ENCODE measurements around the gene SOX11. TPM values are rescaled to one million over a fixed set of nuclear protein-coding genes. Genes with fewer than 3 reads are reported as not detected.

The SOX11 gene
- total RNA-seq, 8 experiments from 2014 or later = 0.10 to 221 (median 81.3) TPM

DNA sequence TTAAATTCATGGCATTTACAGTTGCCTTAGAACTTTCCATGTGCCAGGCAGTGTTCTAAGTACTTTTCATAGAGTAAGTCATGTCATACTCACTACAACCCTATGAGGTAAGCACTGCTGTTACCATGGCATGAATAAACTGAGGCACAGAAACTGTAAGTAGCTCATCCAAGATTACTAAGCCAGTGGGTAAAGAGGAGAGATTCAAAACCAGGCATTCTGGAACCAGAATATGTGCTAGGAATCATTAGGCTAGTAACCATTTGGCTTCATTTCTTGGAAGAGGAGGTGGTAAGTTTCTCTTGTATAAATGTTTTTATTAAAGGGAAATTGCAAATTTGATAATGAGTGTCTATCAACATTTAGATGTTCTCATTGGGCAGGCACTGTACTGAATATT is 35.1 kb downstream of the SOX11 start:
- Histone ChIP-seq H3K4me3 (no peak overlapping the region), H3K4me1 (replicated peaks in 1 of 2) (peaks cover 8 to 44% of the 10 kb centered on the region in 2 donors), H3K27ac (no peak overlapping the region)
- ATAC-seq (replicated peaks in 6 of 8) = no peak
- in situ Hi-C loops (cut with MboI; ENCODE audit: low pct_unique_long_range_greater_than_20kb in 2 of 9, low sequenced_read_pairs in 9 of 9, unreplicated experiment in 9 of 9) = no loop called here

DNA sequence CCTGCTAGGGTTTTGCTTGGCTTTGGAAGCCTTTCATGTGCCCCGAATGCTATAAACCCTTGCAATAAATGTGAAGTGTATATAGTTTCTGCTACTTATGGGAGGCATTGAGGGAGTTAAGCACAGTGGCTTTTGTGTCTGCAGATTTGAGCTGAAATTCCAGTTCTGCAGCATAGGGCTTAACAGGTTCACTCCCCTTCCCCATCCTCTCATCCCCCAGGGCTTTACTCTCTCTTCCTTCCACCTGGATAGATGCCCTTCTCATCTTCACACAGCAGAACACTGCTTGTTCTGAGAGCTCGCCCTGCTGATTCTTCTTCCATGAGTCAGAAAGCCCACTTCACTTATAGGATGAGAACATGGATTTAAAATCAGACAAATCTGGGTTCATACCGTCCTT is 37.2 kb downstream of the SOX11 start:
- in situ Hi-C loops (cut with MboI; ENCODE audit: low pct_unique_long_range_greater_than_20kb in 2 of 9, low sequenced_read_pairs in 9 of 9, unreplicated experiment in 9 of 9) = no loop called here
- peaks cover 8 to 38% of the 10 kb centered on the region in 2 donors for H3K4me1 ChIP-seq (replicated peaks in 1 of 2)

DNA sequence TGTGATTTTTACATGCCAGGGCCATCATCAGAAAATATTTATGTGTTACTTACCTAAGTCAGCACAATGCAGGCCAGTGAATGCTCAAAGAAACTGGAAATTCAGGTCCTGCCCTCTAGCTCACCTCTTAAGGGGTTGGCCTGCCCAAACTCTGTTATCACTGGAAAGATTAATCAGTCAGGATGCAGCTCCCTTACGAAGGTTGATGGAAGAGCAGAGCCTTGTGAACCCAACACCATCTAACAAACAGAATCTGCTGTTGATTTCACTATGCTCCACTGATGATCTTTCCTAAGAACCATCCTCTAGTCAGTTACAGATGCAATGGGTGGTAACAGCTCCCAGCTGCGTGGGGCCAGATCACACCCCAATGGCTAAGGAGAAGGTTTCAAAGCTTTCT is 38.2 kb downstream of the SOX11 start:
- H3K4me1 ChIP-seq (replicated peaks in 1 of 2) = peaks cover 8 to 38% of the 10 kb centered on the region in 2 donors
- in situ Hi-C loops (cut with MboI; ENCODE audit: low pct_unique_long_range_greater_than_20kb in 2 of 9, low sequenced_read_pairs in 9 of 9, unreplicated experiment in 9 of 9) = no loop called here
- 0 to 95% (median 75%) methylated on average over 1 to 2 of the region's 2 CpGs; no CpG with 5 or more reads in 3 of the 10 experiments for WGBS, 10 experiments
- no peak for ATAC-seq (replicated peaks in 6 of 8)
- H3K4me3 ChIP-seq = no peak overlapping the region
- H3K27ac ChIP-seq = no peak overlapping the region

More for the DNA sequence above, 37.2 kb downstream of the SOX11 start:
- WGBS, 10 experiments = 10 to 100% (median 76%) methylated on average over 1 to 3 of the region's 3 CpGs; no CpG with 5 or more reads in 4 of the 10 experiments
- Histone ChIP-seq H3K4me3 (no peak overlapping the region), H3K27ac (no peak overlapping the region)
- no peak for ATAC-seq (replicated peaks in 6 of 8)

DNA sequence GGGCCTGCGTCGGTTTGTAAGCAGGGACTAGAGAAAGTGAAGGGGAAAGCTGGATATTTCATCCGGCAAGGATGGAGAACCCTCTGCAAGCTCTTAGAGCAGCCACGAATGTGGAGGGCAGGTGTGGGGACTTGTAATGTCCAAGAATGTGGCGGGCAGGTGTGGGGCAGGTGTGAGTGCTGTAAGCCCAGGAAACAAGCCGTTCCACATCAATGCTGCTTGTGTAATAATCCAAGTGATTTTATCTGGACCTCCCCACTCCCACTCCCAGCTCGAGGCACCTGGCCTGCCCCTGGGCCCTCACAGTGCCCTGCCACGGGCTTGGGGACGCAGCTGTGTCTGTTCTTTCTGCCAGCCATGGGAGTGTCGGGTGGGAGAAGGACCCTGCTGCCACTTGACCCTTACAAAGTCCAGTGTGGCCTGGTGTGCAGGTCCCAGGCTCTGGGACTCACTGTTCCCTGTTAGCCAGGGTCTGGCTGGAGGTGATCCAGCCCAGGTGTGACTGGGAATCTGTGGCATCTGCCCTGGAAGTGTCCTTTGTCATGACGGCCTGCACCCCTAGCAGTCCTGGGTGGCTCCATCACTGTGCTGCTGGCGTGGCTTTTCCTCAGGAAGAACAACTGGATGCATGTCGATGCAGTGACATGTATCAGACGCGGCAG is 42.8 kb downstream of the SOX11 start:
- H3K4me1 ChIP-seq (replicated peaks in 1 of 2) = peaks cover 11 to 18% of the 10 kb centered on the region in 2 donors
- in situ Hi-C loops (cut with MboI; ENCODE audit: low pct_unique_long_range_greater_than_20kb in 2 of 9, low sequenced_read_pairs in 9 of 9, unreplicated experiment in 9 of 9) = no loop called here
- 20 to 95% (median 64%) methylated on average over 1 to 7 of the region's 15 CpGs; no CpG with 5 or more reads in 2 of the 10 experiments for WGBS, 10 experiments
- H3K4me3 ChIP-seq = no peak overlapping the region
- ATAC-seq (replicated peaks in 6 of 8) = no peak
- H3K27ac ChIP-seq = no peak overlapping the region

DNA sequence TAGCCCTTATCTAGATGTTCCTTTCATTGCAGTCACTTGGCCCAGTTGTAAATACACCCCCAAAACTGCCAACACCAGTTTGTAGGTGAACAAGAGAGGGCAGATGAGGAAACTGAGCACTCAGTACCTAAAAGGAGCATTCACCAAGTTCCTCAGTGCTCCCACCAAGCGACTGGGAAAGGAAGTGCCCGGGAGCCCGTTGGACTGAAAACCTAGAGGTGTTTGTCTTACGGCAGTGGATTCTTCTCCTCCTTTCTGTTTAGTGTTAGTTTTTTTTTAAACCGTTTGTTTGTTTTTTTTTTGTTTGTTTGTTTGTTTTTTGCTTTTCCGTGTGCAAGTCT is 43.3 kb downstream of the SOX11 start:
- Histone ChIP-seq H3K27ac (no peak overlapping the region), H3K4me1 (replicated peaks in 1 of 2) (peaks cover 11 to 15% of the 10 kb centered on the region in 2 donors), H3K4me3 (no peak overlapping the region)
- no peak for ATAC-seq (replicated peaks in 6 of 8)
- in situ Hi-C loops (cut with MboI; ENCODE audit: low pct_unique_long_range_greater_than_20kb in 2 of 9, low sequenced_read_pairs in 9 of 9, unreplicated experiment in 9 of 9) = no loop called here
- WGBS, 10 experiments = 21 to 100% (median 80%) methylated on average over 1 to 6 of the region's 6 CpGs

DNA sequence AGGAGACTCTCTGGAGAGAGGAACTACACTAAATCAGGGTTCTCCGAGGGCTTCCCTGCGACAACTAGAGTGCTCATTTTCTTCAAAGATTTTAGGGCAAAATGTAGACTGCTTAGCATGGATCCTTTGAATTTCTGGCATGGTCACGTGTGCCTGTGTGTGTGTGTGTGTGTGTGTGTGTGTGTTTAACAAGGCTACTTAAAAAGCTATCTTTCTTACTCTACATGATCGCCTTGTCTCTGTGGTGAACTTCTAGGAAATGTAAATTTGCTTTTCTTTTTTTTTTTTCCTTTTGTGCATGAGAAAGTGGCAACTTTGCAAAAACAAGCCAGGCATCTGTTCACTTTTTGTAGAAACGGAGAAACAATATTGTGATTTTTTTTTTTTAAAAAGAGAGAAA is 43.9 kb downstream of the SOX11 start:
- ATAC-seq (replicated peaks in 6 of 8) = peak in 5 of 8 experiments; percentile 63 to 87 (median 80)
- WGBS, 10 experiments = 0 to 50% (median 39%) methylated on average over 1 to 4 of the region's 5 CpGs; no CpG with 5 or more reads in 4 of the 10 experiments
- Histone ChIP-seq H3K27ac (no peak overlapping the region), H3K4me3 (no peak overlapping the region), H3K4me1 (replicated peaks in 1 of 2) (peaks cover 11 to 12% of the 10 kb centered on the region in 2 donors)
- in situ Hi-C loops (cut with MboI; ENCODE audit: low pct_unique_long_range_greater_than_20kb in 2 of 9, low sequenced_read_pairs in 9 of 9, unreplicated experiment in 9 of 9) = no loop called here

DNA sequence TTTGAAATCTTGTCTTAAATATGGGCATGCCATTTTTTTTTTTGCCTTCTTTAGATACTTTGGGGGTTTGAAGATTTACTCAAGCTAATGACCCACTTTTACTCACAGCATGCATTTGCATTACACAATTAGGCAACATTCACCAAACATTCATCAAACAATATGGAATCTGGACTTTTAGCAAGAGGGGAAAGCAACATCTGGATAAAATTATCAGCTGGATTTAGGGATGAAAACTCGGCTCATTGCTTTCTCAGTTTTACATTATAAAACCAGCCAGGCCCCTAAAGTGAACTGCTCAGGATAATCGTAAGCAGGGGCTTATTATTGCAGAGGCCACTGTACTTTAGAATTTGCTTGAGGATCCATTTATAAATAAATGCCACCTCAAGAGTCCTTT is 44.7 kb downstream of the SOX11 start:
- H3K4me1 ChIP-seq (replicated peaks in 1 of 2) = peaks cover 12 to 13% of the 10 kb centered on the region in 2 donors
- WGBS, 10 experiments = 0 to 100% (median 80%) methylated on average over 1 to 2 of the region's 2 CpGs
- no peak overlapping the region for H3K27ac ChIP-seq
- no peak for ATAC-seq (replicated peaks in 6 of 8)
- in situ Hi-C loops (cut with MboI; ENCODE audit: low pct_unique_long_range_greater_than_20kb in 2 of 9, low sequenced_read_pairs in 9 of 9, unreplicated experiment in 9 of 9) = no loop called here
- no peak overlapping the region for H3K4me3 ChIP-seq

DNA sequence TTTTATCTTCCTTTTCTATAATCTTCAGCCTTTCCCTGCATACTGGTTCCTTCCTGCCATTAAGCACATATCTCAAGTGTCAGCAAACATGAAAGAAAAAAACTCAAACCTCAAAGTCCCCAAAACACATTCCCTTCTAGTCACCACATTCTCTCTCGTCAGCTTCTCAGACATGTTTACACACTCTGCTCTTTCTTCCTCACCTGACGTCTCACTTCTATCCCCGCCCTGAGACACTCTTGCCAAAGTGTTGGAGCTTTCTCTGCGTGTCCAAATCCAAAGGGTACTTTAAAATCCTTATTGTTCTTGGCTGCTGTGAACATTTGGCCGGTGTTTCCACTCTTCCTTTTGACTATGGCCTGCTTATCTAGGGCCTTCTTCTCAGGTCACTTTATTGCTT is 47.9 kb downstream of the SOX11 start:
- peaks cover 12 to 17% of the 10 kb centered on the region in 2 donors for H3K4me1 ChIP-seq (replicated peaks in 1 of 2)
- no peak for ATAC-seq (replicated peaks in 6 of 8)
- WGBS, 10 experiments = 8 to 90% (median 85%) methylated on average over 1 to 5 of the region's 5 CpGs
- in situ Hi-C loops (cut with MboI; ENCODE audit: low pct_unique_long_range_greater_than_20kb in 2 of 9, low sequenced_read_pairs in 9 of 9, unreplicated experiment in 9 of 9) = no loop called here
- H3K4me3 ChIP-seq = no peak overlapping the region
- no peak overlapping the region for H3K27ac ChIP-seq

DNA sequence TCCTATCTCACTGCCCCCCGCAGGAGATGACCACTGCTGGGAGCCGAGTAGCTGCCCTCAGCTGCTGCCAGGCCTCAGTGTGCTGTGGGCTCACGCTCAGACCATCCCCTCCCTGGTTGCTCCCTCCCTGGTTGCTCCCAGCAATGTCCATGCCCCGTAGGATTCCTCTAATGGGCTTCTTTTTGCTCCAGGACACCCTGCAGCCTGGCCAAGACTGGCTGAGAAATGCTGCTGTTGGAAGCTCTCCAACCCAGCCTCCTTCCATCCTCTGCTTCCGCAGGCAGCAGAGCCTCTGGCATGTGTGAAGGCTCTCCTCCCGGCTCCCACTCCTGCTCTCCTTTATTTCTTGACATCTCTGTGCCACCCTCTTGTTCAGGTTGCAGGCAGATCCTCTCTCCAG is 48.6 kb downstream of the SOX11 start:
- Histone ChIP-seq H3K27ac (no peak overlapping the region), H3K4me1 (replicated peaks in 1 of 2) (peaks cover 10 to 16% of the 10 kb centered on the region in 2 donors), H3K4me3 (no peak overlapping the region)
- in situ Hi-C loops (cut with MboI; ENCODE audit: low pct_unique_long_range_greater_than_20kb in 2 of 9, low sequenced_read_pairs in 9 of 9, unreplicated experiment in 9 of 9) = no loop called here
- WGBS, 10 experiments = 12 to 50% (median 45%) methylated on average over 1 to 4 of the region's 6 CpGs; no CpG with 5 or more reads in 6 of the 10 experiments
- ATAC-seq (replicated peaks in 6 of 8) = peak in 1 of 8 experiments; percentile 81

DNA sequence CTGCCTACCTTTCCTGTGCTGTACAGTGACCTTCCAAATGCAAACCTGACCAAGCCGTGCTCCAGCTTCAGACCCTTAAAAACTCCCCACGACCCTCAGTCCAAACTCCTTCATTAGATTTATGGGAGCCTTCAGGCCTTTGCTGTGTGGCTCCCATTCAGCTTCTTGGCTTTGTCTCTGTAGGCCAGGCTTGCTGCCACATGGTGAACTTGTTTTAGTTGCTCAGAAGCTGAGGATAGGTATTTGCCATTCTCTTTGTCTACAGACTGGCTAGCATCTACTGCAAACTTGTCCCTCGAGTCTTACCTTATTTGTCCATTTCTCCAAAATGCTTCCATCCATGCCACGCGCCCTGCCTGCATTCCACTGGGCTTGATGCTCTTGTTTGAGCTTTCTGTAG is 49.1 kb downstream of the SOX11 start:
- WGBS, 10 experiments = 0 to 100% (median 80%) methylated on average over 1 to 5 of the region's 5 CpGs; no CpG with 5 or more reads in 1 of the 10 experiments
- peak in 1 of 8 experiments; percentile 64 for ATAC-seq (replicated peaks in 6 of 8)
- in situ Hi-C loops (cut with MboI; ENCODE audit: low pct_unique_long_range_greater_than_20kb in 2 of 9, low sequenced_read_pairs in 9 of 9, unreplicated experiment in 9 of 9) = no loop called here
- no peak overlapping the region for H3K4me3 ChIP-seq
- no peak overlapping the region for H3K27ac ChIP-seq
- peaks cover 6 to 14% of the 10 kb centered on the region in 2 donors for H3K4me1 ChIP-seq (replicated peaks in 1 of 2)

DNA sequence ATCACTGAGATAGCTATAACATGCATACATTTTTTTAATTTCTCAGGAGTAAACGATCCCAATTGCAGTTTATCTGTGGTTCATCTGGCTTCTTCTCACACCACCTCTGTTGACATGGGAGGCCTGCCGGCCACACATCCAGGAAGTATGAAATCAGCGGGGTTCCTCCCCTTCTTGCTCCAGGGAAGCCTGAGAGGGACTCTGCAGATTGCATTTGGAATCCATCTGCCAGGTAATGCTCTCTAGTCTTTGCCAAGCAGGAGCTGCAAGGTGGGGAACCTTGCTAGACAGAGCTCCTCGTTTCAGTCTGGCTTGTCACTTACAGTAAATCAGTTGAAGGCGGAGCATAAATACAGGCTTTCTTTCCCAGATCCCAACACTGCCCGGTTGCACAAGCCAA is 49.9 kb downstream of the SOX11 start:
- WGBS, 10 experiments = 4 to 80% (median 61%) methylated on average over 1 to 6 of the region's 6 CpGs; no CpG with 5 or more reads in 2 of the 10 experiments
- H3K4me1 ChIP-seq (replicated peaks in 1 of 2) = peaks cover 0 to 6% of the 10 kb centered on the region in 2 donors
- ATAC-seq (replicated peaks in 6 of 8) = peak in 4 of 8 experiments; percentile 17 to 43 (median 30)
- in situ Hi-C loops (cut with MboI; ENCODE audit: low pct_unique_long_range_greater_than_20kb in 2 of 9, low sequenced_read_pairs in 9 of 9, unreplicated experiment in 9 of 9) = no loop called here
- no peak overlapping the region for H3K4me3 ChIP-seq
- H3K27ac ChIP-seq = no peak overlapping the region

DNA sequence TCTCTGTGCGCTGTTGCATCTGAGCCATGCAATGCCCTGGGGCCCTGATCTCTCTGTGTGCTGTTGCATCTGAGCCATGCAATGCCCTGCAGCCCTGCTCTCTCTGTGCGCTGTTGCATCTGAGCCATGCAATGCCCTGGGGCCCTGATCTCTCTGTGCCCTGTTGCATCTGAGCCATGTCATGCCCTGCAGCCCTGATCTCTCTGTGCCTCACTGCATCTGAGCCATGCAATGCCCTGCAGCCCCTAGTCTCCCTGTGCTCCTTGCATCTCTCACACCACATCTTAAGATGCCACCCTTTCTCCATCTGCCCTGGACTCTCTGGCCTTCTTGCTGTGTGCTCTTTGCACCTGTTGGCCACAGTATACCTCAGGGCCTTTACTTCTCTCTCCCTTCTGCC is 56.2 kb downstream of the SOX11 start:
- ATAC-seq (replicated peaks in 6 of 8) = no peak
- peaks cover 0 to 4% of the 10 kb centered on the region in 2 donors for H3K4me1 ChIP-seq (replicated peaks in 1 of 2)
- no peak overlapping the region for H3K4me3 ChIP-seq
- no peak overlapping the region for H3K27ac ChIP-seq
- 100% methylated on average over 2 of the region's 2 CpGs; no CpG with 5 or more reads in 9 of the 10 experiments for WGBS, 10 experiments
- in situ Hi-C loops (cut with MboI; ENCODE audit: low pct_unique_long_range_greater_than_20kb in 2 of 9, low sequenced_read_pairs in 9 of 9, unreplicated experiment in 9 of 9) = no loop called here

DNA sequence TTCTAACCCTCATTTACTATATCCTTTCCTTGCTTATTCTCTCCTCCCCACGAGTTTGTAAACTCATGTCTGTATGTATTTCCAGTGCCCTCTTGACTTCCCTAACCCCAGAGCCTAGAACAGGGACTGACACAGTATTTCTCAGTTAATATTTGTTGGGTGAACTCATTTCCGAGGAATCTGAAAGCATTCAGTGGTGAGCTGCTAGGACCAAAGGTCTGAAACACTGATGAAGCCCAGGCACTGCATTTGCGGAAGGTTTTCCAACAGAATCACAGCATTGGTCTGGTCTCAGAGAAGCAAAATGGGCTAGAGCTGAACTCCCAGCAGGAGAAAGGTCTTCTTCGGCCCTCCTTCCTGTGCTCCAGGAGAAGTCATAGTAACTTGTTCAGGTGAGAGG is 56.8 kb downstream of the SOX11 start:
- in situ Hi-C loops (cut with MboI; ENCODE audit: low pct_unique_long_range_greater_than_20kb in 2 of 9, low sequenced_read_pairs in 9 of 9, unreplicated experiment in 9 of 9) = no loop called here
- Histone ChIP-seq H3K4me3 (no peak overlapping the region), H3K4me1 (replicated peaks in 1 of 2) (peaks cover 0 to 4% of the 10 kb centered on the region in 2 donors), H3K27ac (no peak overlapping the region)
- 14 to 100% (median 48%) methylated on average over 1 to 3 of the region's 4 CpGs; no CpG with 5 or more reads in 4 of the 10 experiments for WGBS, 10 experiments
- no peak for ATAC-seq (replicated peaks in 6 of 8)

DNA sequence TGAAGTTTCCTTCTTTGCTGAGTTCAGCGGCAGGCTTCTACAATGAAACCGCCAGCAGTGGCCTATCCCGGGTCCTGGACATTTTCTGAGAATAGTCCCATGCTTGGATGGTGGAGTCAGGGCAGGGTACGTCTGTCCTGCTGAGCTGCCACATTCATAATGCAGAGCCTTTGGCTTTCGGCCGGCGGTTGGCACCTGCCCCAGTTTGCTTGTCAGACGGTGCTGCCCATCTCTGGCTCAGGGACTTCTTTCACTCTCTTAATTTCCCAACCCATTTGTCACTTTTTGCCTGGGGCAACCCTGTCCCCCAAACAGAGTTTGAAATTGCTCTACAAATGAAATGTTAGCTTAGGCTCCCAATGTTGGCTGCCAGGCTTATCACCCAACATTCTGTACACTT is 57.2 kb downstream of the SOX11 start:
- ATAC-seq (replicated peaks in 6 of 8) = no peak
- no peak overlapping the region for H3K4me3 ChIP-seq
- H3K27ac ChIP-seq = no peak overlapping the region
- WGBS, 10 experiments = 18 to 100% (median 90%) methylated on average over 2 to 6 of the region's 8 CpGs; no CpG with 5 or more reads in 5 of the 10 experiments
- peaks cover 0 to 4% of the 10 kb centered on the region in 2 donors for H3K4me1 ChIP-seq (replicated peaks in 1 of 2)
- in situ Hi-C loops (cut with MboI; ENCODE audit: low pct_unique_long_range_greater_than_20kb in 2 of 9, low sequenced_read_pairs in 9 of 9, unreplicated experiment in 9 of 9) = no loop called here

Measured in motor neuron (in vitro differentiated cells).